H9 (cell line): ENCODE measurements around the gene SLAMF6. TPM values are rescaled to one million over a fixed set of nuclear protein-coding genes. Genes with fewer than 3 reads are reported as not detected.

Experiments used
- DNase-seq: peaks from one replicate; pipeline ENCODE4 v3.0.0-alpha.2; 2017
- H2AFZ ChIP-seq: one replicate; pipeline ENCODE4 v1.6.1; 2013; ENCODE audit warnings: mild to moderate bottlenecking, low read length, control low read depth, moderate library complexity
- H2AK5ac ChIP-seq: 2 replicates; pipeline ENCODE4 v1.6.1; 2013; ENCODE audit warnings: low read length, control low read depth, mixed read lengths; ENCODE audit not compliant: insufficient read length
- H2BK120ac ChIP-seq: one replicate; pipeline ENCODE4 v1.6.1; 2013; ENCODE audit warnings: low read depth, mild to moderate bottlenecking, low read length, control low read depth, inconsistent platforms; ENCODE audit not compliant: poor library complexity, severe bottlenecking
- H2BK12ac ChIP-seq: 2 replicates; pipeline ENCODE4 v1.6.1; 2013; ENCODE audit warnings: low read length, control low read depth, mixed read lengths, low read depth; ENCODE audit not compliant: insufficient read length
- H2BK15ac ChIP-seq: 2 replicates; pipeline ENCODE4 v1.6.1; 2013; ENCODE audit warnings: low read depth, low read length, control low read depth
- H2BK20ac ChIP-seq: one replicate; pipeline ENCODE4 v1.6.1; 2013; ENCODE audit warnings: low read depth, mild to moderate bottlenecking, low read length, control low read depth, inconsistent platforms; ENCODE audit not compliant: poor library complexity, severe bottlenecking
- H2BK5ac ChIP-seq: 2 replicates; pipeline ENCODE4 v1.6.1; 2013; ENCODE audit warnings: low read length, control low read depth, mixed read lengths; ENCODE audit not compliant: insufficient read length
- H3K14ac ChIP-seq: 2 replicates; pipeline ENCODE4 v1.6.1; 2013; ENCODE audit warnings: low read length, control low read depth; ENCODE audit not compliant: insufficient read depth
- H3K18ac ChIP-seq: 2 replicates; pipeline ENCODE4 v1.6.1; 2013; ENCODE audit warnings: low read depth, mild to moderate bottlenecking, mixed read lengths, low read length, control low read depth; ENCODE audit not compliant: insufficient read length
- H3K23ac ChIP-seq: 2 replicates; pipeline ENCODE4 v1.6.1; 2013; ENCODE audit warnings: low read length, control low read depth, mixed read lengths, low read depth; ENCODE audit not compliant: insufficient read length
- H3K23me2 ChIP-seq: 2 replicates; pipeline ENCODE4 v1.6.1; 2013; ENCODE audit warnings: low read depth, mild to moderate bottlenecking, mixed read lengths, low read length, control low read depth; ENCODE audit not compliant: insufficient read length, poor library complexity, severe bottlenecking
- H3K27ac ChIP-seq: 2 replicates; pipeline ENCODE4 v1.5.1; 2013; ENCODE audit warnings: low read length, control low read depth, mixed read lengths, low read depth; ENCODE audit not compliant: insufficient read length
- H3K27me3 ChIP-seq: 2 replicates; pipeline ENCODE4 v1.6.1; 2013; ENCODE audit warnings: low read length, control low read depth, inconsistent platforms; ENCODE audit not compliant: insufficient read depth
- H3K4ac ChIP-seq: 2 replicates; pipeline ENCODE4 v1.6.1; 2013; ENCODE audit warnings: low read depth, mild to moderate bottlenecking, control low read depth, inconsistent platforms, low read length, moderate library complexity
- H3K4me1 ChIP-seq: 2 replicates; pipeline ENCODE4 v1.6.1; 2013; ENCODE audit warnings: low read length, control low read depth, inconsistent platforms; ENCODE audit not compliant: insufficient read depth
- H3K4me2 ChIP-seq: 2 replicates; pipeline ENCODE4 v1.6.1; 2013; ENCODE audit warnings: low read length, control low read depth, mixed read lengths; ENCODE audit not compliant: insufficient read length, insufficient read depth
- H3K56ac ChIP-seq: 2 replicates; pipeline ENCODE4 v1.6.1; 2013; ENCODE audit warnings: low read depth, mild to moderate bottlenecking, mixed read lengths, low read length, control low read depth; ENCODE audit not compliant: insufficient read length
- H3K79me1 ChIP-seq: 2 replicates; pipeline ENCODE4 v1.6.1; 2013; ENCODE audit warnings: low read depth, mild to moderate bottlenecking, moderate library complexity, low read length, control low read depth, inconsistent platforms; ENCODE audit not compliant: insufficient read depth, poor library complexity, severe bottlenecking
- H3K79me2 ChIP-seq: 2 replicates; pipeline ENCODE4 v1.6.1; 2013; ENCODE audit warnings: low read length, control low read depth, inconsistent platforms; ENCODE audit not compliant: insufficient read depth
- H3K9ac ChIP-seq: 2 replicates; pipeline ENCODE4 v1.6.1; 2013; ENCODE audit warnings: low read length, control low read depth, mixed read lengths; ENCODE audit not compliant: insufficient read length; ENCODE audit errors: extremely low read depth
- H3K9me3 ChIP-seq: one replicate; pipeline ENCODE4 v1.6.1; 2013; ENCODE audit warnings: low read depth, low read length, inconsistent platforms; ENCODE audit not compliant: control insufficient read depth
- H3T11ph ChIP-seq: one replicate; pipeline ENCODE4 v1.6.1; 2013; ENCODE audit warnings: mild to moderate bottlenecking, low read length, control low read depth, inconsistent platforms
- H4K20me1 ChIP-seq: one replicate; pipeline ENCODE4 v1.6.1; 2013; ENCODE audit not compliant: control insufficient read depth, insufficient read length, insufficient read depth
- H4K5ac ChIP-seq: 2 replicates; pipeline ENCODE4 v1.6.1; 2013; ENCODE audit warnings: low read depth, mild to moderate bottlenecking, mixed read lengths, low read length, control low read depth; ENCODE audit not compliant: insufficient read length
- H4K8ac ChIP-seq: replicated peaks from 2 replicates; pipeline ENCODE4 v1.6.1; 2013; ENCODE audit warnings: low read length, control low read depth, mixed read lengths, low read depth; ENCODE audit not compliant: insufficient read length
- H4K91ac ChIP-seq: 2 replicates; pipeline ENCODE4 v1.6.1; 2013; ENCODE audit warnings: low read depth, mild to moderate bottlenecking, moderate library complexity, mixed read lengths, low read length, control low read depth; ENCODE audit not compliant: insufficient read length
- H3K27ac Mint-ChIP-seq, 3 experiments: 2 replicates in 2 of 3; 3 replicates in 1 of 3; pipeline ENCODE4 v1.8.0; 2020 to 2021; ENCODE audit warnings: mixed read lengths in 3 of 3, mild to moderate bottlenecking in 1 of 3, moderate library complexity in 1 of 3
- H3K27me3 Mint-ChIP-seq: 2 replicates; pipeline ENCODE4 v1.8.0; 2021; ENCODE audit warnings: low read depth, mild to moderate bottlenecking, moderate library complexity, mixed read lengths
- H3K36me3 Mint-ChIP-seq, 3 experiments: 2 replicates in 2 of 3; 3 replicates in 1 of 3; pipeline ENCODE4 v1.8.0; 2020 to 2021; ENCODE audit warnings: low read depth in 3 of 3, mixed read lengths in 3 of 3; ENCODE audit not compliant: insufficient read depth in 1 of 3
- H3K4me1 Mint-ChIP-seq, 2 experiments: 2 replicates each; pipeline ENCODE4 v1.8.0; 2020; ENCODE audit warnings: mixed read lengths in 2 of 2
- H3K4me3 Mint-ChIP-seq, 2 experiments: 2 replicates in 1 of 2; 3 replicates in 1 of 2; pipeline ENCODE4 v1.8.0; 2020 to 2021; ENCODE audit warnings: mild to moderate bottlenecking in 2 of 2, mixed read lengths in 2 of 2, moderate library complexity in 1 of 2
- H3K9me3 Mint-ChIP-seq, 2 experiments: 2 replicates in 1 of 2; 3 replicates in 1 of 2; pipeline ENCODE4 v1.8.0; 2020; ENCODE audit warnings: mild to moderate bottlenecking in 2 of 2, mixed read lengths in 2 of 2, moderate library complexity in 1 of 2
- CTCF ChIP-seq: fragments of 200-600 bp; sonication (generic); conservative IDR thresholded peaks from 3 replicates; pipeline ENCODE4 v1.8.0; 2021; ENCODE audit warnings: antibody characterized with exemption, mild to moderate bottlenecking
- WGBS: extraction: QIAGEN DNeasy Blood & Tissue Kit; methylation state at CpG from one replicate; pipeline ENCODE4 v1.1.7; 2013; ENCODE audit warnings: missing lambda C conversion rate, low lambda C conversion rate, mixed read lengths; ENCODE audit not compliant: insufficient read length; ENCODE audit errors: extremely low coverage; 5-methylcytosine and 5-hydroxymethylcytosine counted together
- total RNA-seq: library from RNA; stranded (reverse); gene quantifications from 2 replicates; pipeline ENCODE4 v1.2.1, GENCODE V29; 2021

Gene SLAMF6
- total RNA-seq, 1 experiment from 2014 or later, result not detected

- no peak overlapping the region for H3K4me3 Mint-ChIP-seq
- H2BK20ac ChIP-seq, result no peak overlapping the region
- no peaks in the 10 kb centered on the region for H4K20me1 ChIP-seq
- H3K27ac ChIP-seq, result no peak overlapping the region
- H3K27me3 Mint-ChIP-seq, result no peaks in the 10 kb centered on the region; the same call in 1 of the 2 replicates
- no peak overlapping the region for H2BK12ac ChIP-seq
- no peaks in the 10 kb centered on the region for H3K36me3 Mint-ChIP-seq
- H3K9me3 ChIP-seq, result no peaks in the 10 kb centered on the region
- H3K4me1 ChIP-seq, result no peaks in the 10 kb centered on the region; the same call in 1 of the 2 replicates
- H3K9me3 Mint-ChIP-seq, result no peaks in the 10 kb centered on the region
- no peak for DNase-seq
- no peak overlapping the region for H4K8ac ChIP-seq
- no peak overlapping the region for H4K5ac ChIP-seq
- no peaks in the 10 kb centered on the region for H3K23me2 ChIP-seq
- no peak overlapping the region for H3K18ac ChIP-seq
- TF ChIP-seq CTCF, result no peak
- no peak overlapping the region for H3K27ac Mint-ChIP-seq
- H2BK5ac ChIP-seq, result no peak overlapping the region
- no peak overlapping the region for H3K56ac ChIP-seq
- H2BK15ac ChIP-seq, result no peak overlapping the region
- no peak overlapping the region for H2BK120ac ChIP-seq
- no CpG with 5 or more reads among the region's 1 CpG for WGBS
- H3K79me2 ChIP-seq, result no peaks in the 10 kb centered on the region
- H4K91ac ChIP-seq, result no peak overlapping the region
- peaks cover 7% of the 10 kb centered on the region in 2 experiments for H3K4me1 Mint-ChIP-seq
- H3K23ac ChIP-seq, result no peak overlapping the region
- no peak overlapping the region for H3K4me2 ChIP-seq
- H2AK5ac ChIP-seq, result no peak overlapping the region
- H3K9ac ChIP-seq, result no peak overlapping the region
- H3K4ac ChIP-seq, result no peak overlapping the region
- no peaks in the 10 kb centered on the region for H3K27me3 ChIP-seq
- no peak overlapping the region for H3K14ac ChIP-seq
- no peak overlapping the region for H2AFZ ChIP-seq
- H3T11ph ChIP-seq, result no peak overlapping the region
- H3K79me1 ChIP-seq, result no peaks in the 10 kb centered on the region
Observed at GRCh38 chr1:160455153-160455517, 67.9 kb downstream of the SLAMF6 start.
